K562 (cell line): ENCODE data around the gene TPO. TPM values are rescaled to one million over a fixed set of nuclear protein-coding genes. Genes with fewer than 3 reads are reported as not detected.

ENCODE experiments used
- ATAC-seq: fragments of 200-7000 bp; cut with Tn5 transposase; 3 replicates; pipeline ENCODE4 v1.9.1; 2020; ENCODE audit warnings: moderate library complexity
- BruUV-seq: library from RNA; stranded (reverse); fragments of 400-500 nt; replicated peaks from 2 replicates; lab custom pipeline; 2021; lab: Mats Ljungman, UMichigan
- CTCF ChIA-PET: fragments of 300-600 bp; formaldehyde crosslinking; extraction: SDS; loops from one replicate; lab custom pipeline; 2021; ENCODE audit warnings: low intra/inter-chr PET ratio; lab: Yijun Ruan, JAX
- POLR2A ChIA-PET: fragments of 300-600, 350-650 bp; sonication (Branson Sonifier 250); formaldehyde crosslinking; extraction: SDS; loops from one replicate; lab custom pipeline; 2021; ENCODE audit warnings: antibody characterized with exemption, inconsistent platforms; lab: Yijun Ruan, JAX
- DNase-seq, 4 experiments: peaks; one replicate each; pipeline versions ENCODE4 v3.0.0 to v3.0.0-alpha.2; 2011 to 2018; ENCODE audit warnings: low spot score in 3 of 4, mixed read lengths in 3 of 4; ENCODE audit errors: extremely low read depth in 1 of 4
- FAIRE-seq: peaks from 2 replicates; lab custom pipeline; 2011; peaks lifted over from hg19 to GRCh38; lab: Jason Lieb, UNC
- H2AFZ ChIP-seq: 2 replicates; pipeline ENCODE4 v1.6.0; 2011; ENCODE audit warnings: low read depth, low read length, control low read depth, inconsistent platforms
- H3K27ac ChIP-seq: fragments of 200-600 bp; 3 replicates; pipeline ENCODE4 v1.8.0; 2011; ENCODE audit warnings: low read depth, mild to moderate bottlenecking, control low read depth, inconsistent platforms, low read length, moderate library complexity, mixed read lengths; ENCODE audit errors: extremely low read depth
- H3K27me3 ChIP-seq, 2 experiments: fragments of 300-600 bp in 1 of 2; 2 replicates in 1 of 2; 3 replicates in 1 of 2; pipeline versions ENCODE4 v1.6.0 to v1.8.0; 2011; ENCODE audit warnings: inconsistent platforms in 2 of 2, low read length in 2 of 2, mild to moderate bottlenecking in 1 of 2, mixed read lengths in 1 of 2, moderate library complexity in 1 of 2; ENCODE audit not compliant: control insufficient read depth in 2 of 2, insufficient read depth in 2 of 2
- H3K36me3 ChIP-seq: fragments of 300-600 bp; 3 replicates; pipeline ENCODE4 v1.8.0; 2011; ENCODE audit warnings: mild to moderate bottlenecking, low read length, inconsistent platforms; ENCODE audit not compliant: control insufficient read depth, insufficient read depth
- H3K4me1 ChIP-seq, 2 experiments: fragments of 200-600 bp in 1 of 2; replicated peaks in 1 of 2; 2 replicates in 1 of 2; 3 replicates in 1 of 2; pipeline versions ENCODE4 v1.5.1 to v1.8.0; 2011; ENCODE audit warnings: inconsistent platforms in 2 of 2, low read length in 2 of 2, mild to moderate bottlenecking in 1 of 2, mixed read lengths in 1 of 2, moderate library complexity in 1 of 2; ENCODE audit not compliant: control insufficient read depth in 2 of 2, insufficient read depth in 2 of 2
- H3K4me2 ChIP-seq: 2 replicates; pipeline ENCODE4 v1.6.1; 2011; ENCODE audit warnings: low read length, control low read depth, inconsistent platforms, mixed read lengths; ENCODE audit not compliant: insufficient read depth
- H3K4me3 ChIP-seq: fragments of 200-600 bp; sonication (generic), shearing (Covaris generic); 2 replicates; pipeline ENCODE4 v1.5.1; 2016; ENCODE audit warnings: control low read depth, inconsistent platforms
- H3K79me2 ChIP-seq: fragments of 200-600 bp; 3 replicates; pipeline ENCODE4 v1.8.0; 2011; ENCODE audit warnings: low read length, inconsistent platforms; ENCODE audit not compliant: control insufficient read depth, insufficient read depth
- H3K9ac ChIP-seq, 2 experiments: 2 replicates each; pipeline versions ENCODE4 v1.6.0 to v1.6.1; 2011; ENCODE audit warnings: low read depth in 2 of 2, low read length in 2 of 2, control low read depth in 1 of 2, inconsistent platforms in 1 of 2, mild to moderate bottlenecking in 1 of 2, mixed read lengths in 1 of 2; ENCODE audit not compliant: insufficient read depth in 1 of 2
- H3K9me1 ChIP-seq: one replicate; pipeline ENCODE4 v1.6.0; 2011; ENCODE audit warnings: inconsistent platforms, mild to moderate bottlenecking, low read length, moderate library complexity; ENCODE audit not compliant: control insufficient read depth, insufficient read depth
- H3K9me3 ChIP-seq: replicated peaks from 2 replicates; pipeline ENCODE4 v1.5.1; 2011; ENCODE audit warnings: low read depth, low read length, inconsistent platforms; ENCODE audit not compliant: control insufficient read depth, insufficient read depth
- H4K20me1 ChIP-seq: replicated peaks from 2 replicates; pipeline ENCODE4 v1.6.1; 2011; ENCODE audit warnings: low read length, inconsistent platforms, mixed read lengths; ENCODE audit not compliant: control insufficient read depth, insufficient read depth
- AFF4 ChIP-seq: sonication (generic); formaldehyde crosslinking; IDR thresholded peaks from 2 replicates; pipeline ENCODE4 v1.8.0; 2023; ENCODE audit warnings: mild to moderate bottlenecking, missing genetic modification reagents
- CCAR2 ChIP-seq: fragments of 200-400 bp; formaldehyde crosslinking; IDR thresholded peaks from 2 replicates; pipeline ENCODE4 v1.6.1; 2017; ENCODE audit warnings: mild to moderate bottlenecking, low read depth, low read length
- CTBP1 ChIP-seq: fragments of 450-650 bp; IDR thresholded peaks from 2 replicates; pipeline ENCODE4 v1.6.1; 2016; ENCODE audit warnings: borderline replicate concordance
- FOXA3 ChIP-seq, 2 experiments: fragments of 450-650 bp in 1 of 2; sonication (generic) in 1 of 2; formaldehyde crosslinking; IDR thresholded peaks in 1 of 2; conservative IDR thresholded peaks in 1 of 2; 2 replicates each; pipeline versions ENCODE4 v1.4.0 to v1.8.0; 2020 to 2022; ENCODE audit warnings: mild to moderate bottlenecking in 2 of 2, missing genetic modification reagents in 1 of 2
- GTF2F1 ChIP-seq: IDR thresholded peaks from 2 replicates; pipeline ENCODE4 v1.6.1; 2011; ENCODE audit warnings: low read depth, low read length, improper control_type of control experiment
- HNRNPL ChIP-seq: fragments of 200-400 bp; formaldehyde crosslinking; IDR thresholded peaks from 2 replicates; pipeline ENCODE4 v1.6.1; 2017; ENCODE audit warnings: low read depth, mild to moderate bottlenecking, low read length
- IFI16 ChIP-seq: fragments of 250-450 bp; sonication (Bioruptor Pico); IDR thresholded peaks from 2 replicates; pipeline ENCODE4 v2.1.2; 2022; ENCODE audit warnings: mild to moderate bottlenecking, inconsistent platforms
- KAT8 ChIP-seq: fragments of 450-650 bp; IDR thresholded peaks from 2 replicates; pipeline ENCODE4 v1.6.1; 2016; ENCODE audit warnings: low read depth, mild to moderate bottlenecking
- NBN ChIP-seq: fragments of 450-650 bp; IDR thresholded peaks from 2 replicates; pipeline ENCODE4 v1.6.1; 2016; ENCODE audit warnings: low read depth, mild to moderate bottlenecking
- RNF219 ChIP-seq: fragments of 250-450 bp; sonication (Bioruptor Pico); IDR thresholded peaks from 2 replicates; pipeline ENCODE4 v1.5.0; 2022; ENCODE audit warnings: mild to moderate bottlenecking
- SOX6 ChIP-seq: fragments of 450-650 bp; IDR thresholded peaks from 2 replicates; pipeline ENCODE4 v1.6.1; 2014; ENCODE audit warnings: mild to moderate bottlenecking
- SRSF1 ChIP-seq: fragments of 200-400 bp; formaldehyde crosslinking; IDR thresholded peaks from 2 replicates; pipeline ENCODE4 v1.6.1; 2017; ENCODE audit warnings: mild to moderate bottlenecking, low read depth, low read length, moderate library complexity
- ZBTB49 ChIP-seq: sonication (generic); formaldehyde crosslinking; IDR thresholded peaks from 2 replicates; pipeline ENCODE4 v1.8.0; 2022; ENCODE audit warnings: missing genetic modification reagents, mild to moderate bottlenecking, borderline replicate concordance
- ZNF140 ChIP-seq: fragments of 250-450 bp; sonication (Bioruptor Pico); IDR thresholded peaks from 2 replicates; pipeline ENCODE4 v1.8.0; 2021; ENCODE audit warnings: moderate library complexity, mild to moderate bottlenecking, inconsistent platforms
- ZNF24 ChIP-seq: fragments of 450-650 bp; IDR thresholded peaks from 2 replicates; pipeline ENCODE4 v1.6.1; 2016
- WGBS: fragments of 100-300 bp; shearing (Covaris generic); methylation state at CpG from one replicate; pipeline ENCODE4 v1.1.6; 2016; ENCODE audit warnings: low coverage, mixed read lengths; ENCODE audit not compliant: insufficient coverage; ENCODE audit errors: missing lambda C conversion rate; 5-methylcytosine and 5-hydroxymethylcytosine counted together
- in situ Hi-C: fragments of 300-500 bp; cut with MboI; formaldehyde crosslinking; loops from 4 replicates; pipeline ENCODE4 v1.15.0; 2018; ENCODE audit warnings: inconsistent platforms, mixed read lengths
- intact Hi-C: fragments of 100-400 bp; cut with micrococcal nuclease; formaldehyde crosslinking; loops from 2 replicates; pipeline ENCODE4 v1.14.2; 2022
- polyA plus RNA-seq, 8 experiments: library from polyadenylated mRNA; depleted of rRNA in 4 of 8; stranded (reverse) in 5 of 8; unstranded in 3 of 8; fragments of >200 nt; fragmentation: Nextera tagmentation in 2 of 8; fragmentation: Illumina TruSeq in 1 of 8; extraction: Ambion mirVana in 2 of 8; extraction: Trizol in 1 of 8; gene quantifications; 2 replicates each; pipeline versions ENCODE4 v1.2.1 to v1.2.3, GENCODE V29; 2011 to 2014; ENCODE audit warnings: inconsistent platforms in 1 of 8, missing spikeins in 1 of 8
- total RNA-seq, 7 experiments: library from RNA; depleted of rRNA in 6 of 7; stranded (reverse); fragments of >200 nt in 6 of 7; fragmentation: Illumina TruSeq in 2 of 7; extraction: Trizol in 2 of 7; gene quantifications; 2 replicates each; pipeline versions ENCODE4 v1.2.1 to v1.2.3, GENCODE V29; 2011 to 2021; ENCODE audit warnings: low replicate concordance in 1 of 7

The TPO gene
- total and polyA plus RNA-seq, 9 of the 15 experiments (the other 6 are each of a cell fraction or from before 2014, with no cell fraction given), result not detected

- no TSS peak for BruUV-seq
- 1% methylated on average over 15 of the region's 15 CpGs for WGBS
- TF ChIP-seq CTBP1 (no peak), RNF219 (CRISPR knock-in tag) (no peak), KAT8 (no peak), SOX6 (no peak), NBN (no peak), CCAR2 (no peak), ZNF24 (no peak), FOXA3 (CRISPR knock-in tag; conservative IDR thresholded peaks at IDR 0.05 in 1 of 2, IDR thresholded peaks at IDR 0.05 in 1 of 2) (no peak), AFF4 (no peak), GTF2F1 (no peak), ZNF140 (CRISPR knock-in tag) (no peak), ZBTB49 (CRISPR knock-in tag) (no peak), SRSF1 (no peak), HNRNPL (no peak), IFI16 (no peak)
- TF ChIP-seq, all 486 proteins: peak for 0
- Histone ChIP-seq H2AFZ (no peak overlapping the region), H3K27ac (no peak overlapping the region), H3K9me1 (no peaks in the 10 kb centered on the region), H3K4me3 (no peak overlapping the region), H3K79me2 (no peaks in the 10 kb centered on the region), H3K4me1 (no peaks in the 10 kb centered on the region), H3K9ac (no peak overlapping the region), H4K20me1 (no peaks in the 10 kb centered on the region), H3K36me3 (no peaks in the 10 kb centered on the region), H3K4me2 (no peak overlapping the region), H3K27me3 (peaks cover 2 to 31% of the 10 kb centered on the region in 2 experiments; a peak in 3 of 5 replicates), H3K9me3 (no peaks in the 10 kb centered on the region)
- in situ Hi-C loops, result no loop called here
- DNase-seq (no peak), FAIRE-seq (no peak), ATAC-seq (no peak)
- CTCF ChIA-PET, result no interaction called here
- intact Hi-C loops, result no loop called here
- POLR2A ChIA-PET, result interaction anchor here (0.7 kb wide), 1 partner anchor 620 kb away, joined by 3 read pairs; no protein-coding TSS in a partner anchor
Measured at GRCh38 chr2:1559589-1560175, 146.4 kb downstream of the TPO start.
